ENCODE data around the gene ACSL1.
"Not testable (repeated sequence)": the region's sequence is repeated elsewhere in the genome, so short reads cannot be mapped to it uniquely, and the experiment has no call there.

Gene ACSL1

GRCh38 chr4:184787766-184788503, 37.8 kb downstream of the ACSL1 start:
- TF ChIP-seq CTCF (IDR thresholded peaks at IDR 0.05; ENCODE audit: low read length, missing control alignments), result no peak
- no peak overlapping the region for H3K4me3 ChIP-seq (replicated peaks; ENCODE audit: low read depth, low read length)
- DNase-seq (ENCODE audit: low read depth), result peak; percentile 3

- no peak for TF ChIP-seq CTCF (IDR thresholded peaks at IDR 0.05; ENCODE audit: low read length, missing control alignments)
- no peak for DNase-seq (ENCODE audit: low read depth)
Observed at GRCh38 chr4:184785813-184786212, 40.0 kb downstream of the ACSL1 start.

GRCh38 chr4:184784628-184785257, 41.0 kb downstream of the ACSL1 start:
- TF ChIP-seq CTCF (IDR thresholded peaks at IDR 0.05; ENCODE audit: low read length, missing control alignments), result no peak
- no peak for DNase-seq (ENCODE audit: low read depth)
- no peak overlapping the region for H3K4me3 ChIP-seq (replicated peaks; ENCODE audit: low read depth, low read length)

More at GRCh38 chr4:184785813-184786212, 40.0 kb downstream of the ACSL1 start:
- no peak overlapping the region for H3K4me3 ChIP-seq (replicated peaks; ENCODE audit: low read depth, low read length)

GRCh38 chr4:184782731-184783373, 42.9 kb downstream of the ACSL1 start:
- no peak overlapping the region for H3K4me3 ChIP-seq (replicated peaks; ENCODE audit: low read depth, low read length)
- no peak for DNase-seq (ENCODE audit: low read depth)
- TF ChIP-seq CTCF (IDR thresholded peaks at IDR 0.05; ENCODE audit: low read length, missing control alignments), result no peak

- DNase-seq (ENCODE audit: low read depth); H3K4me3 ChIP-seq (replicated peaks; ENCODE audit: low read depth, low read length): not testable (repeated sequence)
Observed at GRCh38 chr4:184779160-184779559, 46.6 kb downstream of the ACSL1 start.

- DNase-seq (ENCODE audit: low read depth), result no peak
- no peak overlapping the region for H3K4me3 ChIP-seq (replicated peaks; ENCODE audit: low read depth, low read length)
- TF ChIP-seq CTCF (IDR thresholded peaks at IDR 0.05; ENCODE audit: low read length, missing control alignments), result no peak
Observed at GRCh38 chr4:184778325-184778724, 47.4 kb downstream of the ACSL1 start.

- no peak for DNase-seq (ENCODE audit: low read depth)
- TF ChIP-seq CTCF (IDR thresholded peaks at IDR 0.05; ENCODE audit: low read length, missing control alignments), result no peak
- H3K4me3 ChIP-seq (replicated peaks; ENCODE audit: low read depth, low read length), result no peak overlapping the region
Observed at GRCh38 chr4:184776821-184777220, 48.9 kb downstream of the ACSL1 start.

Data from fibroblast of pulmonary artery (primary cell).